ENCODE measurements around the gene ITFG1. TPM values are rescaled to one million over a fixed set of nuclear protein-coding genes. Genes with fewer than 3 reads are reported as not detected.

Gene ITFG1
- total and polyA plus RNA-seq, 9 of the 15 experiments (the other 6 are each of a cell fraction or from before 2014, with no cell fraction given): 17.1 to 83.5 (median 35.8) TPM

DNA sequence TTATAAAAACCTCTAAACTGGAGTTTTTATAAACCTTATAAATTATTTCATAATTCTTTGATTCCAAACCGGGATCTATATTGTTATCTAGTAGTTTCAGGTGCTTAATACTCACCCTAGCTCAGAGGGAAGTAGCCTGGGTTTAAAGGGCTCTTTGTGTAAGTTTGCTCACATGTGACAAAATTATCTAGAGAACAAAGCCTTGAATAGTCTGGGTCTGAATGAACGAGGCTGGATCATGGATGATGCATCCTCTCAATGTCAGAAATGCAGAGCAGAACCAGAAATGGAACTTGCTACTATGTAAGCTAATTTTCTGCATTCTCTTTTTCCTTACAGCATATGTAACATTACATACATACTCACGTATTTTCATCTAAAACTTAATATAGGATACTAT is 213.2 kb downstream of the ITFG1 start:
- DNase-seq (ENCODE audit: extremely low read depth in 1 of 4, low spot score in 3 of 4) (no peak), ATAC-seq (no peak), FAIRE-seq (peak; percentile 48)
- in situ Hi-C loops (cut with MboI): no loop called here
- H3K79me2 ChIP-seq (ENCODE audit: control insufficient read depth, insufficient read depth, low read length): no peaks in the 10 kb centered on the region
- no peaks in the 10 kb centered on the region for H4K20me1 ChIP-seq (replicated peaks; ENCODE audit: control insufficient read depth, insufficient read depth, low read length)
- ChIA-PET CTCF (ENCODE audit: low intra/inter-chr PET ratio) (no interaction called here), POLR2A (interaction anchor here (0.9 kb wide), 1 partner anchor 19 kb away, joined by 3 read pairs; no protein-coding TSS in a partner anchor)
- no peak overlapping the region for H3K9ac ChIP-seq (ENCODE audit: insufficient read depth in 1 of 2, low read depth in 2 of 2, low read length in 2 of 2)
- no peak overlapping the region for H2AFZ ChIP-seq (ENCODE audit: low read depth, low read length)
- intact Hi-C loops (cut with micrococcal nuclease): no loop called here
- 0 out of 3 replicates have a peak, but pooled peaks cover 3% of the 10 kb centered on the region for H3K36me3 ChIP-seq (ENCODE audit: control insufficient read depth, insufficient read depth, low read length)
- no peak for TF ChIP-seq SIRT6 (IDR thresholded peaks at IDR 0.05; ENCODE audit: low read depth, low read length)
- no peak for TF ChIP-seq NR1H2 (CRISPR knock-in tag; IDR thresholded peaks at IDR 0.05)
- TF ChIP-seq SMAD1 (IDR thresholded peaks at IDR 0.05; ENCODE audit: low read depth, low read length, partially characterized antibody): no peak
- no peak for TF ChIP-seq TAF7 (tag; IDR thresholded peaks at IDR 0.05)
- TF ChIP-seq, protein P1, sequence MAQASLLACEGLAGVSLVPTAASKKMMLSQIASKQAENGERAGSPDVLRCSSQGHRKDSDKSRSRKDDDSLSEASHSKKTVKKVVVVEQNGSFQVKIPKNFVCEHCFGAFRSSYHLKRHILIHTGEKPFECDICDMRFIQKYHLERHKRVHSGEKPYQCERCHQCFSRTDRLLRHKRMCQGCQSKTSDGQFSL (CRISPR knock-in tag; IDR thresholded peaks at IDR 0.05): no peak
- TF ChIP-seq, protein P1 (tag; IDR thresholded peaks at IDR 0.05): no peak
- TF ChIP-seq, protein P2, sequence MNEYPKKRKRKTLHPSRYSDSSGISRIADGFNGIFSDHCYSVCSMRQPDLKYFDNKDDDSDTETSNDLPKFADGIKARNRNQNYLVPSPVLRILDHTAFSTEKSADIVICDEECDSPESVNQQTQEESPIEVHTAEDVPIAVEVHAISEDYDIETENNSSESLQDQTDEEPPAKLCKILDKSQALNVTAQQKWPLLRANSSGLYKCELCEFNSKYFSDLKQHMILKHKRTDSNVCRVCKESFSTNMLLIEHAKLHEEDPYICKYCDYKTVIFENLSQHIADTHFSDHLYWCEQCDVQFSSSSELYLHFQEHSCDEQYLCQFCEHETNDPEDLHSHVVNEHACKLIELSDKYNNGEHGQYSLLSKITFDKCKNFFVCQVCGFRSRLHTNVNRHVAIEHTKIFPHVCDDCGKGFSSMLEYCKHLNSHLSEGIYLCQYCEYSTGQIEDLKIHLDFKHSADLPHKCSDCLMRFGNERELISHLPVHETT (CRISPR knock-in tag; conservative IDR thresholded peaks at IDR 0.05 in 1 of 2, IDR thresholded peaks at IDR 0.05 in 1 of 2): no peak
- no peak for TF ChIP-seq BMI1 (IDR thresholded peaks at IDR 0.05; ENCODE audit: low read length)
- no peak for TF ChIP-seq RFX1 (IDR thresholded peaks at IDR 0.05)
- TF ChIP-seq NR4A1 (CRISPR knock-in tag; IDR thresholded peaks at IDR 0.05): no peak
- TF ChIP-seq NR4A1 (tag; IDR thresholded peaks at IDR 0.05): no peak
- no peak for TF ChIP-seq NFIX (CRISPR knock-in tag; IDR thresholded peaks at IDR 0.05; ENCODE audit: low read depth)
- no peak overlapping the region for H3K27ac ChIP-seq (ENCODE audit: extremely low read depth, low read depth, low read length)
- WGBS (ENCODE audit: insufficient coverage, low coverage, missing lambda C conversion rate): 67% methylated on average over 3 of the region's 3 CpGs
- no peaks in the 10 kb centered on the region for H3K9me1 ChIP-seq (ENCODE audit: control insufficient read depth, insufficient read depth, low read length)
- no peaks in the 10 kb centered on the region for H3K4me1 ChIP-seq (replicated peaks in 1 of 2; ENCODE audit: control insufficient read depth in 2 of 2, insufficient read depth in 2 of 2, low read length in 2 of 2)
- no peak overlapping the region for H3K4me3 ChIP-seq
- no peak overlapping the region for H3K4me2 ChIP-seq (ENCODE audit: insufficient read depth, low read length)
- H3K9me3 ChIP-seq (replicated peaks; ENCODE audit: control insufficient read depth, insufficient read depth, low read depth, low read length): no peaks in the 10 kb centered on the region
- no TSS peak for BruUV-seq (replicated peaks)
- H3K27me3 ChIP-seq (ENCODE audit: control insufficient read depth in 2 of 2, insufficient read depth in 2 of 2, low read length in 2 of 2): no peaks in the 10 kb centered on the region
